Ishikawa (cell line): ENCODE measurements around the gene ZNF22.

ENCODE experiments used
- CEBPB ChIP-seq: IDR thresholded peaks from 2 replicates; pipeline ENCODE4 v1.6.1; 2012
- CREB1 ChIP-seq: IDR thresholded peaks from 2 replicates; pipeline ENCODE4 v1.6.1; 2012; ENCODE audit warnings: low read depth
- EP300 ChIP-seq: IDR thresholded peaks from 2 replicates; pipeline ENCODE4 v1.6.1; 2012; ENCODE audit warnings: borderline replicate concordance
- TAF1 ChIP-seq: IDR thresholded peaks from 2 replicates; pipeline ENCODE4 v1.6.1; 2012; ENCODE audit warnings: low read depth, mild to moderate bottlenecking
- TCF12 ChIP-seq: IDR thresholded peaks from 2 replicates; pipeline ENCODE4 v1.6.1; 2012; ENCODE audit warnings: low read depth
- TEAD4 ChIP-seq: IDR thresholded peaks from 2 replicates; pipeline ENCODE4 v1.6.1; 2012
- YY1 ChIP-seq: IDR thresholded peaks from 2 replicates; pipeline ENCODE4 v1.6.1; 2012; ENCODE audit warnings: low read depth

- TF ChIP-seq CREB1 (no peak), TAF1 (no peak), YY1 (no peak), EP300 (no peak), TEAD4 (no peak), CEBPB (no peak), TCF12 (no peak)
These were observed 16.8 kb upstream of the ZNF22 start for GRCh38 chr10:44983895-44984278.
